GM21423 (cell line): ENCODE measurements around the gene LRCH3.
"Not testable (repeated sequence)": the region's sequence is repeated elsewhere in the genome, so short reads cannot be mapped to it uniquely, and the experiment has no call there.

Source experiments
- ATAC-seq: cut with Tn5 transposase; IDR thresholded peaks from one replicate; pipeline ENCODE4 v1.9.1; 2021; ENCODE audit warnings: mild to moderate bottlenecking, moderate library complexity; ENCODE audit not compliant: unreplicated experiment

LRCH3 gene

DNA sequence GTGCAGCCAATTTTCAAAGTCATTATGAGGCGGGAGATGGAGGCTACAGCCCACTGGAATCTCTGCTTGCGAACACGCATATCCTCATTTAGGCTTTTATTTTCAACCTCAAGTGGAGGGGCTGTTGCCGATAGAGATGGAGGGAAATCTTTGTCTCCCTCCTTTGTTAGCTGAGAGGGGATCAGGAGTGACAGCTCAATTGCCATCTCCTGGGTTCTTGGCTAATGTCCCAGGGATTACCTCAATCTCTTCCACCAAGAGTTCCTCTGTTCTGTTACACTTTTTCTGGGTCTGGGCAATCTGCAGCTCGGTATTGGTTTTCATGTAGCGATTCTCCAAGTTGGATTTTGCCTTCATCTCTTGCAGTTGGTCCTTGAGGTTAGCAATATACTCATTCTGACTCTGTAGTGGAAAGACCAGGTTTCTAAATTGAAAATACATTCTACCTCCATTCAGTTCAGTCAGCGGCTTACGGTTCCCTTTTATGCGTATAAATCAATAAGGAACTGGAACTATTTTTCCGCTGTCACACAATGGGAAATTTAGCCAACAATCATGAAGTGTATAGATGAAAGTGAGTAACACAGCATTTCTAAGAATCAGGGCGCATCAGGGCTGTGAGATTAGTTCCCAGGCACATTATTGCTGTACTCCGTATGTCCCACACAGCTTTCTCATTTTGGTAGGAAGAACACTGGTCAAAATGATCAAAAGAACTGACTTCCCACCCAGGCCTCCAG lies 122.8 kb downstream of the LRCH3 start:
- no peak for ATAC-seq

DNA sequence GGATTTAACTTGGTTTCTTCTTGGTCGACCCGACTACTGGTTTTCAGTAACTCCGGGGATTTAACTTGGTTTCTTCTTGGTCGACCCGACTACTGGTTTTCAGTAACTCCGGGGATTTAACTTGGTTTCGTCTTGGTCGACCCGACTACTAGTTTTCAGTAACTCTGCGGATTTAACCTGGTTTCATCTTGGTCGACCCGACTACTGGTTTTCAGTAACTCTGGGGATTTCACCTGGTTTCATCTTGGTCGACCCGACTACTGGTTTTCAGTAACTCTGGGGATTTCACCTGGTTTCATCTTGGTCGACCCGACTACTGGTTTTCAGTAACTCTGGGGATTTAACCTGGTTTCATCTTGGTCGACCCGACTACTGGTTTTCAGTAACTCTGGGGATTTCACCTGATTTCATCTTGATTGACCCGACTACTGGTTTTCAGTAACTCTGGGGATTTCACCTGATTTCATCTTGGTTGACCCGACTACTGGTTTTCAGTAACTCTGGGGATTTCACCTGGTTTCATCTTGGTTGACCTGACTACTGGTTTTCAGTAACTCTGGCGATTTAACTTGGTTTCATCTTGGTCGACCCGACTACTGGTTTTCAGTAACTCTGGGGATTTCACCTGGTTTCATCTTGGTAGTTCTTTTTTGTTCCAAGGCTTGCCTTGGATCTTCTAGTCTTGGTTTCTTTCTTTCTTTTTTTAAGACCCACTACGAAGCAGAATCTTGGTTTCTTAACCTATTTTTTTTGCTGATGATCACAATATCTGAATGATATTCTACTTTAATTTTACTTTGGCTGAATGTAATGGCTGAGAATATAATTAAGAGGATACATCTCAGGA lies 130.6 kb downstream of the LRCH3 start:
- ATAC-seq = not testable (repeated sequence)

DNA sequence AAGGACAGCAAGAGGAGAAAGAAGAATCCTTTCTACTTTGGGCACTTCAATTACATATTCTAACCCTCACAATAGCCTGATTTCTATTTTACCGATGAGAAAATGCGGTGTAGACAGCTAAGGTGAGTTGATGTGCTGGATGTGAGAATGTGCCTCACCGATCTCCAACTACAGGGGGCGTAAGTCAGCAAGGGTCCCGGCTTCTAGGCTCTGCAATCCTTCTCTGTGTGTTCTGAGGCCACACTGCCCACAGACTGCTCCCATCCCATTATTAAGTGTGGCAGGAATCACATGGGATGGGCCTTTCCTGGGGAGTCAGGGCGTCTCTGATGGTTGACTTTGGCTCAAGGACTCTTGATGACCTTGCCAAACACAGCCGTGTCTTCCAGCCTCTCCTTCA lies 135.4 kb downstream of the LRCH3 start:
- no peak for ATAC-seq

DNA sequence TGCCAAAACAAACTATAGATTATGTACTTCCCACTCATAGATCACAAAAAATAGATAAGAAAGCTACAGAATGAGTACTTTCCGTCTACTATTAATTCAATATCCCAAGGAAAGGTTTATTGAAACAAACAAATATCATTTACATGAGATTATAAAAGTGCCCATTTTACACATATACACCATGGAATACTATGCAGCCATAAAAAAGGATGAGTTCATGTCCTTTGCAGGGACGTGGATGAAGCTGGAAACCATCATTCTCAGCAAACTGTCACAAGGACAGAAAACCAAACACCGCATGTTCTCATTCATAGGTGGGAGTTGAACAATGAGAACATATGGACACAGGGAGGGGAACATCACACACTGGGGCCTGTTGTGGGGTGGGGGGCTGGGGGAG lies 136.5 kb downstream of the LRCH3 start:
- ATAC-seq = not testable (repeated sequence)

DNA sequence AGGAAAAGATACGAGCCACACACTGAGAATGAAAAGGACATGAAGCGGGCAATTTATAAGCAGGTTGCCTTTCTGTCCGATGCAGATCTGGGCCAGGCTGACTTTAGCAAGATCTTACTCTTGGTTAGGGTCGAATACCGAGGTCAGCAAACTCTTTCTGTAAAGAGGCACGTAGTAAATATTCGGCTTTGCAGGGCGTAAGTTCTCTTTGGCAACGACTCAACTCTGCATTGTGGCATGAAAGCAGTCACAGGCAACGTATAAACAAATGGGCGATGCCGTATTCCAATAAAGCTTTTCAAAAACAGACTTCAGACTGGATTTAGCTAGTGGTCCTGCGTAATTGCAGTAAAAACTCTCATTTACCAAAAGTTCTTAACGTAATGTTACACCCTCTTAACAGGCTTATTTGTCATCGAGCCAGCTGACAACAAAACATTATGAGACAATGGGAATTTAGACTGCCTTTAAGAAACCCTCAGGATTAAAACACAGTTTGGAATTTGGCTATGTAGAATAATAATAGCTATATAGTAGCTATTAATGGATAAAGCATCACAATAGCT lies 145.8 kb downstream of the LRCH3 start:
- no peak for ATAC-seq
